Left lobe of liver (tissue), 2 donors: ENCODE results near the gene ZNF124. TPM values are rescaled to one million over a fixed set of nuclear protein-coding genes. Genes with fewer than 3 reads are reported as not detected.
"Not testable (repeated sequence)": the region's sequence is repeated elsewhere in the genome, so short reads cannot be mapped to it uniquely, and the experiment has no call there.

Experiments
- ATAC-seq: fragments of 200-7000 bp; cut with Tn5 transposase; one replicate; pipeline ENCODE4 v1.9.1; 2020; ENCODE audit warnings: mild to moderate bottlenecking, moderate library complexity
- DNase-seq: peaks from one replicate; pipeline ENCODE4 v3.0.0-alpha.2; 2020; ENCODE audit warnings: low spot score
- total RNA-seq: library from RNA; stranded (reverse); gene quantifications from one replicate; pipeline ENCODE4 v1.2.1, GENCODE V29; 2021
- donor health status: DM: no; HTN: no; CAD: no; lungs with moderate emphysema.
- donor health status: DM: no; HTN: yes; CAD: no.

ZNF124 gene
- total RNA-seq: 5.3 TPM

DNA sequence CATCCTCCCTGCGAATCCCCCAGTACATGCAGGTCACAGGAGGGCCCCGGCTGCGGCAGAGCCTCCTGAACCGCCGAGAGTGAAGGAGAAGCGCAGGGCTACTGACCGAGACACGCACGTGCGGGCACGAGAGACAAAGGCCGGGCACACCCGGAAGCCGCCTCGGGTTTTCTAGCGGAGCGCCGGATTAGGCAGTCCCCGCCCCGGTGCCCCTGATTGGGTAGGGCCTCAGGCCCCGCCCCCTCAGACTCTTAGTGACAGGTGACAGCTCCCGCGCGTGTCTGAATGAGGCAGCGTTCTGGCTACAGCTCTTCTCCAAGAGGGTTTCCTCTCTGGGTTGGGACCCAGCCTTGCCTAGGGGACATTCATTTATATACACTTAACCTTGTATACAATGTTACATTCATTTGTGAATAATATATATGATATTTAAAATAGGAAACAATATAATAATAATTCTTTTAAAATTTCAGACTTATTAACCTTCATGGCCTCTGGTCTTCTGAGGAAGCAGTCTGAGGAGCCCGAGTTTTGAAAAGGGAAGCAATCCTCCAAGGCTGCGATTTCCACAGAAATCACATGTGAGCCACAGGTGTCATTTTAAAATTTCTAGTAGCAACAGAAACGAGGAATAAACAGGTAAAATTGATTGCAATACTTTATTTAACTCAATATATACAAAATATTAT, at the start of gene ZNF124:
Gene ZNF124, minus strand, starts transcription at position 146 of the 689 bp plus-strand sequence. Its CDS starts 143 bp downstream, at position 3.
- peak; percentile 98 for ATAC-seq
- DNase-seq: not testable (repeated sequence)

GRCh38 chr1:247220280-247220679, 48.5 kb upstream of the ZNF124 start:
- ATAC-seq, DNase-seq: not testable (repeated sequence)

GRCh38 chr1:247218121-247218651, 46.4 kb upstream of the ZNF124 start:
- no peak for DNase-seq
- no peak for ATAC-seq

GRCh38 chr1:247216261-247216660, 44.4 kb upstream of the ZNF124 start:
- ATAC-seq (no peak), DNase-seq (no peak)

DNA sequence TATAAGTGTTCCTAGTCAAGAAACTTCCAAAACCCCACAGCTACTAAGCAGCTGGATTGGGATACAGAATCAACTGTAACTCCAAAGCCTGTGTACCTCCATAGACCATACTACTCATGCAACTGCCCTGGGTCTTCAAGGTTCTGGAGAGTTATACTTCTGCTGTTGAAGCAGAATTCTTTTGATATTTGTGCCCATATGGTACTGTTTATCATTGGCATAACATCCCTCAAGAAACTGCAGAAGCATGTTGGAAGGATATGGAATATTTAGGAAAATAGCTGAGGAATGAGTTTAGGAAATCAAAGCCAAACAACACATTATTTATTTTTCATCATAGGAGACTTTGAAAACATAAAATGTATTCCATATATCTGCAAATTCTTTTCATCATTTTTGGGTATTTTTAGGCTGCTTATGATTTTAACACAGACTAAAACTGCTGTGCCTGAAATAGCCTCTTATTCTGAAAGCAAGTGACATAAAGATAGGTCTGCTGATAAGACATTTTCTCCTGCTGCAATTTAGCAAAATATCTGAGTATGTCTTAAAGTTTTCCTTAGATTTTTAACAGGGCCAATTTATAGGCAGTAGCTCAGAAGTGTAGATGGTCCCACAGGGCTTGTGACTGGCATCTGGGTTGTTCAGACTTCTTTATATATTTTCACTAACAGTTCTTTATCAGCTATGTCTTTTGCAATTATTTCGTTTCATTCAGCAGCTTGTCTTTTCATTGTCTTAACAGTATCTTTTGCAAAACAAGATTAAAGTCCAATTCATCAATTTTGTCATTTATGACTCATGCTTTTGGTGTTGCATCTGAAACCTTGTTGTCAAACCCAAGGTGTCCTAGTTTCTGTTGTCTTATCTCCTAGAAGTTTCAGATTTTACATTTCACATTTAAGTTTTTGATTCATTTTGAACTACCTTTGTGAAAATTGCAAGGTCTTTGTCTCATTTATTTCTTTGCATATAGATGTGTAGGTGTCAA, 41.1 kb upstream of the ZNF124 start:
- DNase-seq (no peak), ATAC-seq (no peak)

- no peak for ATAC-seq
- DNase-seq: no peak
Measured at GRCh38 chr1:247212012-247212411, 40.2 kb upstream of the ZNF124 start.

GRCh38 chr1:247211339-247211738, 39.5 kb upstream of the ZNF124 start:
- DNase-seq (no peak), ATAC-seq (no peak)

GRCh38 chr1:247210376-247211117, 38.7 kb upstream of the ZNF124 start:
- ATAC-seq: peak; percentile 100
- DNase-seq: peak; percentile 98

DNA sequence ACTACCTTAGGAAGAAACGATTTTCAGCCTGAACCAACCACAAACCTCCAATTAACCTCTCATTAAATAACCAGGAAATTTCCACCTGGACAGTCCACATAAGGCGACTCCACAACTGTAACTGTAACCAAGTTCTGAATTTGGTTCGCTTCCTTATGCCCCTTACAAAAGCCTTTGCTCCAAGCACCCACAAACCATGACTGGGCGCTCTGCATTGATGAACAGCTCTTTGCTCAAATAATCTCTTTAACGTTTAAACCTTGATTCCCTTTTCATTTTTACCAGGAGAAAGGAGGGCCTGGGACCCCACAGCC, 38.2 kb upstream of the ZNF124 start:
- ATAC-seq (peak; percentile 3), DNase-seq (no peak)

GRCh38 chr1:247209396-247209795, 37.6 kb upstream of the ZNF124 start:
- no peak for ATAC-seq
- no peak for DNase-seq

GRCh38 chr1:247204177-247204647, 32.4 kb upstream of the ZNF124 start:
- DNase-seq: no peak

DNA sequence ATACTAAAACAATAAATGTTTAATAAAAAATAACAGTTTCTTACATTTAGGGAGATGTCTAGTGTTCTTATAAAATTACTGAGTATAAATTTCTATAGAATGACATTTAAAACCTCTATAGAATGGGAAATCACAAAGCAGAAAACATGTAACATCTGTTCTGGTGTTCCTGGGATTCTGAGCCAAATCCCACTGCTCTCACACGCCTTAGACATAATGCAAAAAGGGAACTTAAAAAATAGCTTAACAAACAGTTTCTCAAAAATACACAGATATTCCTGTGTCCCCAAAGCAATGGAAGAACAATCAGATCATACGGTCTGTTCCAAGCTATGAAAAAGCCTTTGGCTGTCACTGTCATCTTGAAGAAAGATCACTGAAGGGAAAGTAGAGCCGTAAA, 27.0 kb upstream of the ZNF124 start:
- DNase-seq: no peak
- ATAC-seq: no peak

More at GRCh38 chr1:247204177-247204647, 32.4 kb upstream of the ZNF124 start:
- ATAC-seq: no peak

DNA sequence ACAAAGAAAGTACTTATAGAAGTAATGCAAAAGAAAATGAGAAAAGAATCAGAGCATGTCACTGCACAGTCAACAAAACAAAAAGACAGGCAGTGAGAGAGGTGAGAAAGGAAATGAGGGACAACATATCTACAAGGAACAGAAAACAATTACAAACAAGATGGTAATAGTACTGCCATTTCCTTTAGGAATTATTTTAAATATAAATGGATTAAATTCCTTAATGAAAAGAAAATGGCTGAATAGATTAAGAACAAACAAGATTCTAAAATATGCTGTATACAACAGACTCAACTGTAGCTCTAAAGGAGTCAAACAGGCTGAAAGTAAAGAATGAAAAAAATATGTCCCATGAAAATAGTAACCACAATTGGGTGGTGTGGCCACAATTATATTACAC, 22.1 kb upstream of the ZNF124 start:
- no peak for DNase-seq
- ATAC-seq: no peak

- ATAC-seq (no peak), DNase-seq (no peak)
Measured at GRCh38 chr1:247189981-247190798, 18.4 kb upstream of the ZNF124 start.

GRCh38 chr1:247185667-247186066, 13.8 kb upstream of the ZNF124 start:
- ATAC-seq (no peak), DNase-seq (no peak)

DNA sequence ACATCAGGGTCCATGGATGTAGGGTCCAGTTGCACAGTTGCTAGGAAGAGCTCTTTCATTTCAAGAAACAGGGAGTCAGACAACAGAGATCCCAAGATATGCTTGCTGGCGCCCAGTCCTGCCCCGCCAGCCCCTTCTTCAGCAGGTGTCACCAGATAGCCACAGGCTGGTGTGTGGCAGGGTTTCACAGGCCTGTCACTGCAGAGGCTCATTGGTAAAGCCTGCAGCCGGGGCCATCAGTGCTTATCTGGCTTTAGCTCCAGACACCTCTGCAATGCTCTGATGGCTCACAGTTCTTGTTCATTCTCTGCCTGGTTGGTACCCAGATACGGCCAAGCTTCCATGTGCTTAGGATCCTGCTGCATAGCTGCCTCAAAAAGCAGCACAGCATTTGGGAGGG, 12.4 kb upstream of the ZNF124 start:
- ATAC-seq (no peak), DNase-seq (no peak)

- DNase-seq (no peak), ATAC-seq (no peak)
Measured at GRCh38 chr1:247182994-247183393, 11.2 kb upstream of the ZNF124 start.

- DNase-seq: no peak
- no peak for ATAC-seq
Measured at GRCh38 chr1:247180581-247180980, 8.8 kb upstream of the ZNF124 start.

- DNase-seq: no peak
- no peak for ATAC-seq
Measured at GRCh38 chr1:247177755-247178154, 5.9 kb upstream of the ZNF124 start.

DNA sequence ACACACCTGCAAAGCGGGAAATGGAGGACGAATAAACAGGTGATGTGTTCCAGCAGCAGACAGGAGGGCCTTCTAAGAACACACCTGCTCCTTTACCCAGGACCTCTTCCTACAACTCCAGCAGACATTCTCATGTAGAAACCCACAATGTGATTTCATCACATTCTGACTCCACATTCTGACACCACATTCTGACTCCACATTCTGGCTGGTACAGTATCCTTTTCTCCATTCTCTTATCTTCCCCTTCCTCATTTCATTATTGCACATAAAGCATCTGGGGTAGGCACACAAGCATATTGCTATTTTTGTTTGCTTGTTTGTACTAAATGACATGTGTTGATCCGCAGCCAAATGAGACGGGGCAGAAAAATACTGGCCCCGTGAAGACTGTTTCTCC, 3.6 kb upstream of the ZNF124 start:
- DNase-seq: no peak
- no peak for ATAC-seq
